T-helper 2 cell treated with Interferon-gamma antibody and Interleukin-4, amounts not matched to agents 100 ng/mL and 5 ng/mL, for 36 hours (primary cell): ENCODE results near the gene TNFRSF1A. TPM values are rescaled to one million over a fixed set of nuclear protein-coding genes. Genes with fewer than 3 reads are reported as not detected.
"Not testable (repeated sequence)": the region's sequence is repeated elsewhere in the genome, so short reads cannot be mapped to it uniquely, and the experiment has no call there.

Source experiments
- intact Hi-C: fragments of 100-400 bp; cut with micrococcal nuclease; formaldehyde crosslinking; loops from one replicate; pipeline ENCODE4 v1.15.1; 2023
- total RNA-seq: library from RNA; stranded (reverse); gene quantifications from 2 replicates; pipeline ENCODE4 v1.2.3, GENCODE V29; 2022

The TNFRSF1A gene
- total RNA-seq, 1 donor from 2014 or later, result 47.2 TPM

GRCh38 chr12:6311822-6312528 is 29.9 kb downstream of the TNFRSF1A start:
- intact Hi-C loops, result no loop called here

GRCh38 chr12:6310771-6311610 is 30.9 kb downstream of the TNFRSF1A start:
- intact Hi-C loops, result no loop called here

GRCh38 chr12:6307529-6307928 is 34.3 kb downstream of the TNFRSF1A start:
- intact Hi-C loops, result no loop called here

- intact Hi-C loops, result no loop called here
Measured at GRCh38 chr12:6306599-6307220, 35.2 kb downstream of the TNFRSF1A start.

GRCh38 chr12:6306151-6306550 is 35.7 kb downstream of the TNFRSF1A start:
- intact Hi-C loops, result no loop called here

- intact Hi-C loops, result no loop called here
Measured at GRCh38 chr12:6303071-6303470, 38.8 kb downstream of the TNFRSF1A start.

GRCh38 chr12:6302621-6303020 is 39.3 kb downstream of the TNFRSF1A start:
- intact Hi-C loops, result no loop called here

GRCh38 chr12:6301721-6302120 is 40.2 kb downstream of the TNFRSF1A start:
- intact Hi-C loops, result no loop called here

- intact Hi-C loops, result no loop called here
Measured at GRCh38 chr12:6297170-6297569, 44.7 kb downstream of the TNFRSF1A start.

GRCh38 chr12:6295094-6295811 is 46.6 kb downstream of the TNFRSF1A start:
- intact Hi-C loops, result no loop called here

- intact Hi-C loops, result no loop called here
Measured at GRCh38 chr12:6294156-6295093, 47.5 kb downstream of the TNFRSF1A start.

- intact Hi-C loops, result no loop called here
Measured at GRCh38 chr12:6292606-6293005, 49.3 kb downstream of the TNFRSF1A start.

- intact Hi-C loops, result not testable (repeated sequence)
Measured at GRCh38 chr12:6289906-6290305, 52.0 kb downstream of the TNFRSF1A start.

- intact Hi-C loops, result not testable (repeated sequence)
Measured at GRCh38 chr12:6289081-6289480, 52.8 kb downstream of the TNFRSF1A start.

- intact Hi-C loops, result no loop called here
Measured at GRCh38 chr12:6288235-6288634, 53.6 kb downstream of the TNFRSF1A start.

GRCh38 chr12:6285532-6286306 is 56.2 kb downstream of the TNFRSF1A start:
- intact Hi-C loops, result loop anchor here (2.0 kb wide), 1 partner anchor 297 kb away; no protein-coding TSS in a partner anchor

GRCh38 chr12:6285063-6285477 is 56.8 kb downstream of the TNFRSF1A start:
- intact Hi-C loops, result loop anchor here (2.0 kb wide), 1 partner anchor 296 kb away; no protein-coding TSS in a partner anchor

GRCh38 chr12:6284273-6284672 is 57.6 kb downstream of the TNFRSF1A start:
- intact Hi-C loops, result loop anchor here (2.0 kb wide), 1 partner anchor 295 kb away; no protein-coding TSS in a partner anchor

GRCh38 chr12:6282453-6282840 is 59.4 kb downstream of the TNFRSF1A start:
- intact Hi-C loops, result no loop called here
